GM19438 (cell line): ENCODE data around the gene TAGLN3.

Source experiments
- ATAC-seq: cut with Tn5 transposase; IDR thresholded peaks from one replicate; pipeline ENCODE4 v1.9.1; 2021; ENCODE audit warnings: low read depth; ENCODE audit not compliant: unreplicated experiment

Gene TAGLN3

GRCh38 chr3:112043621-112044201 is 45.0 kb downstream of the TAGLN3 start:
- ATAC-seq, result peak; percentile 90

- ATAC-seq, result no peak
Measured at GRCh38 chr3:112046599-112046998, 47.9 kb downstream of the TAGLN3 start.

GRCh38 chr3:112047264-112047663 is 48.5 kb downstream of the TAGLN3 start:
- no peak for ATAC-seq

DNA sequence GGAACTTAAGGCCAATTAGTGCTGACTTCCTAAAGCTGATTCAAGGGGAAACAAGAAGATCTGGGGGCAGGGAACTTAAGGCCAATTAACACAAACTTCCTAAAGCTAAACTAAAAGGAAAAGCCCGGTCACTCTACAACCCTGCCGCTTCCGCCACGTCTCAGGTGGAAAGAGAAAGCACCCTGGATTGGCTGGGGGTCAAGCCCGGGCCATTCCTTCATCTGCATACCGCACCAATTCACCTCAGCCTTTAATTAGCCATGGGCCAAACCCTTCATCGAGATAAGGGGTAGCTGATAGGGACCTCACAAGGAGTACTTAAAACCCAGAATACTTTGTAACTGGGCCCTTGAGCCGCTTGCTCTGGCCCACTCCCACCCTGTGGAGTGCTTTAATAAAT is 50.2 kb downstream of the TAGLN3 start:
- no peak for ATAC-seq

- no peak for ATAC-seq
Measured at GRCh38 chr3:112053229-112053628, 54.5 kb downstream of the TAGLN3 start.

- no peak for ATAC-seq
Measured at GRCh38 chr3:112056451-112056929, 57.8 kb downstream of the TAGLN3 start.

DNA sequence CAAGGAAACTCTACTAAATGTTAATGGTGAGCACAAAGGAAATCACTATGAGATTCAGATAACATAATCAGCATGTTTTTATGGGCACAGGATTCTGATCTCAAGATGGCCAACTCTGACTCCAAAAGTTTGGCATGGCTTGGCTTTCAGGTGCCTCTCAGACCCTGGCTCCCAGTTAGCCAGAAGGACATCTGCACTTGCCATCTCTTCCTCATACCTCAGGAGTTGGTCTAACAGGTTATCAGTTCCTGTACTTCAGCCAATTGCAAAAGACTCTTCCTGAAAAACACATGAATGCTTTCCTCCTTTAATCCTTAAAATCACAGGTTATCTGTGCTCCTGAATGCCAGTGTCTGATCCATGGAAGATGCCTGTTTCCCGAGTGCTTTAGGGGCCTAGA is 60.8 kb downstream of the TAGLN3 start:
- no peak for ATAC-seq

- ATAC-seq, result no peak
Measured at GRCh38 chr3:112061152-112061551, 62.4 kb downstream of the TAGLN3 start.
